GM21360 (cell line): Measurements from ENCODE around the gene RIMBP2.

Experiments
- ATAC-seq: cut with Tn5 transposase; IDR thresholded peaks from one replicate; pipeline ENCODE4 v1.9.1; 2021; ENCODE audit warnings: mild to moderate bottlenecking, moderate library complexity; ENCODE audit not compliant: unreplicated experiment

The RIMBP2 gene

DNA sequence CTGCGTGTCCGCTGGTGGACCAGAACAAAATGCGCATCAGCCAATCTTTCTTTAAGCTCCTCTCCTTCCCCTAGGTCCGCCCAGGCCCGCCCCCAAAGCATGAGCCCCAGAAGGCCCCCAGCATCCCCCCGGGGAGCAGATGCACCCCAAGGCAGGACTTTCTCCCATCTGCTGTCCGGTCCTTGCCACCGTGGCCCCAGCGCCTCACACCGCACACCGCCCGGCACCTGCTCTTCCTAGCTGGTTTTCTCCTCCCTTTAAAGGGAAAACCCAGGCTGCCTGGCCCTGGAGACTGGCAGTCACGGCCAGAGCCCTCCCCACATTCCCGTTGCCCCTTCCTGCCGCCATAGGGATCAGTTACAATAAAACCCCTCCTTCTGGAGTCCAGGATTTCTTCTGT lies 30.2 kb downstream of the RIMBP2 start:
- ATAC-seq = no peak

DNA sequence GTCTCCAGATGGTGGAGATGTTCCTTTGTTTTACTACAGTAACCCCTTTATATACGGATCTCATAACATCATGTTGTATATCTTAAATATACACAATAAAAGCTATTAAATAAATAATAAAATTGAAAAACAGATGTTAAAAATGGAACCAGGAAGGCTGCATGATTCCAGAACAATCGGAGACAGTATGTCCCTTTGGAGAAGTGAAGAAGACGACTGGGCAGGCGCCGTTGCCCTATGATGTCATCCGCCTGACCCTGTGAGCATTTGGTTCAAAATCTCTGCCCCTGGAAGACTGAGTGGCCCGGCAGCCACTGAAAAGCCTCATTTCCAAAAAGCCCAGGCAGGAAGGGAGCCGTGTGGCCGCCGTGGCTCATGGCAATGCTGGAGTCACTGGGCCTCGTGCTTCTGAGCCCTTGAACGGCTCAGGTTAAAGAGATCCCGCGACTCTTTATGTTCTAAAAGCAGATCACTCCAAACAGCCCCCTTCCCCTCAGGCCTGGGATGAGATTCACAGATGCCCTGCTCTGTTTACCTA lies 30.8 kb downstream of the RIMBP2 start:
- ATAC-seq = no peak

GRCh38 chr12:130683811-130684210 lies 32.3 kb downstream of the RIMBP2 start:
- no peak for ATAC-seq

GRCh38 chr12:130683080-130683479 lies 33.0 kb downstream of the RIMBP2 start:
- ATAC-seq = no peak

DNA sequence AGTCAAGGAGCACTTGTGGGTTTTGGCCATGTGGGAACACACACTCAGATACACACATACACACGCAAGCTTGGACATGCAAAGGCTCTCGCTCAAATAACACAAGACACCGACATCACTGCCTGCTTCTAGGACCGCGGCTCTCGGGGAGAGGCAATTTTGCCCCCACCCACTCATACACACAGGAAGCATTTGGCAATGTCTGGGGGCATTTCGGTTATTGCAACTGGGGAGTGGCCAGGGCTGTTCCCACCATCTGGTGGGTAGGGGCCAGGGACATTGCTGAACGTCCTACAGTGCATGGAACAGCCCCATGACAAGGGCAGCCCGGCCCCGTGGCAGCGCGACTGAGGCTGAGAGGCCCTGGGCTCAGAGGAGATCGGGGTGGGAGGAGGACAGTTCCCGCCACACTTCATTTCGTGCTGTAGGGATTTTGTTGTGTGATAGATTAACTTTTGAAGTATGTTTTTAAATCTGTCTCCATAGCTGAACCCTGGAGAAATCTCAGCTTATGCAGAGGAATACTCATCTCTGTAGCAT lies 35.6 kb downstream of the RIMBP2 start:
- ATAC-seq = no peak

DNA sequence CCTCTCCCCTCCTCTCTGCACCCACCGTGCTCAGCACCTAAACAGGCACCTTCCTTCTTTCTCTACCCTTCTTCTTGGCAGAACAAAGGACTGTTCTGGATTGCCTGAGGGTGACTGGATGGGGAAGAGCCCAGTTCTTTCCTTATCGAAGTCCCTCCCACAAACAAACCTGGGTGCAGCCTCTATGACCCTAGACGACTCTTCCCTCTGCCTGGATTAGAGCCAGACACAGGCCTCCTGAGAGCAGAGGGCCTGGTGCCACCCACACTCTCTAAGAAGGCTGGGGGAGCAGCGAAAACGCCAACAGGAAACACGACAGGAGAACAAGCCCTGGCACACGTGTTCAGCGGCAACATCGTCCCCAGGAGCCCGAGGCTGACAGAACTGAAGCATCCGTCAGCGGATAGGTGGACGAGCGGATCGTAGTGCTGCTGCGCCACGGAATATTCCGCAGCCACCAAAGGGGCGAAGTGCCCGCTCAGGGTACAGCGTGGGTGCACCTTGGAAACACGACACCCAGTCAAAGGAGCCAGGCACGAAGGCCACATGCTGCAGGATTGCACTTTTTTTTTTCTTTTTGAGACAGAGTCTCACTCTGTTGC lies 38.0 kb downstream of the RIMBP2 start:
- no peak for ATAC-seq

DNA sequence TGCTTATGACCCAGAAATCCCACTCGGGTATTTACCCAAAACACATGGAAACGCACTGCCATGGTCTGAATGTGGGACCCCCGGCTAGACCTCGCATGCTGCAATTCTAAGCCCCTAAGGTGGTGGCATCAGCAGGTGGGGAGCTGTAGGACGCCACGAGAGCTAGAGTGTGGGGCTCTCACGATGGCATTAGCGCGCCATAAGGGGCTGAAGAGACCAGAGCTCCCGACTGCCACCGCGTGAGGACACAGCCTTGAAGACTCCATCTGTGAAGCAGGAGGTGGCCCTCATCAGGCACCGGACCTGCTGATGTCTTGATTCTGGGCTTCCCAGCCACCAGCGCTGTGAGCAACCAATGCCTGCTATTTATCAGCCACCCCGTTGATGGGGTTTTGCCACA lies 40.3 kb downstream of the RIMBP2 start:
- no peak for ATAC-seq

GRCh38 chr12:130675121-130675520 lies 41.0 kb downstream of the RIMBP2 start:
- ATAC-seq = no peak

- ATAC-seq = no peak
These were observed 41.4 kb downstream of the RIMBP2 start for GRCh38 chr12:130674676-130675075.

DNA sequence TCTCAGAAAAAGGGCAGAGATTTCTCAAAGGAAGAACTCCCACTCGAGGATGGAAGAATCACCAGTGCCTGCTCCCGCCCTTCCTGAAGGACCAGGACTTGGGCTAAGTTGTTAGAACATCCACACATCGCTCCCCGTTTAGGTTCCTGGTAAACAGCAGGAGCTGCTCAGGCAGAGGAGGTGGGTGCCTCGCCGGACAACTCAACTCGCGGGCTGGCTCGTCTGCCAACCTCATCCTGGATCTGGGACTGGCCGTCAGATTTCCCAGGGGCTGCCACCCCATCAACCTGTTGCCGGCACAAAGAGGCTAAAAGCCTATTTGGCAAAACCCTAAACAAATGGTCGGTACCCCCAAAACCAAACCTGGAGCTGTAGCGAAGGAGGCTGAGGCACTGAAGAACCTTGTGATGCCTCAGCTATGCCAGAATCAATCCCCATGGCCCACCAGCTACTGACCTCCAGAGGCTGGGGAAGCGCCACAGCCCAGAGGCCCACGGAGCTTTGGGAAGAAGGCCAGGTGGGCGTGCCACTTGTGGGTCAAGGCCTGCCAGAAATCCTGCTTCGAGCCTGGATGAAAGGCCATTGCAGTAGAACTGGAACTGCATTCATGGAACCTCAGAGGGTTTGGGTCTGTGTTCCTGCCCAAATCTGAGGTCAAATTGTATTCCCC lies 42.9 kb downstream of the RIMBP2 start:
- no peak for ATAC-seq

DNA sequence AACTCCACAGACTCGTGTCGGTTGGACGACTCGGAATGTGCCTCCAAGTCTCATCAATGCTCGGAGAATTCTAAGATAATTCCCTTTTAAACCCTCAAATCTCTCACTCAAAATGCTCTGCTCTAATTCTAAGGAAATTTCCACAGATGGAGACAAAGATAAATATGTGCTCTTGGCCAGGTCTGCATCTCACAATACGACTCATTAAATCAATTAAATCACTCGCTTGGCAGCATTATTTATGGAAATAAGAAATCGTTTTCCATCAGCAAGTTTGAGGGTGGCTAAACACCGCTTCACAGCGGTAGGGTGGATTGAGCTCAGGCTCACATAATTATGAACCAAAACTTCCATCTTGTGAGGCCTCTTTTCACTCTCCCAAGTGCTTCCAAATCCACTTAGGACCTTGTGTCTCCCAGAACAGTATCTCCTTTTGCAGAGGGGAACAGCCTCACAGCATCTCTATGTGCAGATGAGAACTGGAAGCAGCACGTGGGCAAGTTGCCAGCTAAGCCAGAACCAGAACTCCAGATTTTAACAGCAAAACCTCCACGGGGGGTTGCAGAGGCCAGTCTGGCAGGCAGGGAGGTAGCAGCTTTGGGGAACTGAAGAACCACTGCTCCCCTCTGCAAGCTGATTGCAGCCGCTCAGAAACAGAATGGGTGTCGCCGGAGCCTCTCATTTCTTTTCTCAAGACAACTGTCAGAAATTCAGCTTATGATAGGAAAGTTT lies 43.8 kb downstream of the RIMBP2 start:
- ATAC-seq = no peak

GRCh38 chr12:130671556-130671955 lies 44.5 kb downstream of the RIMBP2 start:
- ATAC-seq = no peak

DNA sequence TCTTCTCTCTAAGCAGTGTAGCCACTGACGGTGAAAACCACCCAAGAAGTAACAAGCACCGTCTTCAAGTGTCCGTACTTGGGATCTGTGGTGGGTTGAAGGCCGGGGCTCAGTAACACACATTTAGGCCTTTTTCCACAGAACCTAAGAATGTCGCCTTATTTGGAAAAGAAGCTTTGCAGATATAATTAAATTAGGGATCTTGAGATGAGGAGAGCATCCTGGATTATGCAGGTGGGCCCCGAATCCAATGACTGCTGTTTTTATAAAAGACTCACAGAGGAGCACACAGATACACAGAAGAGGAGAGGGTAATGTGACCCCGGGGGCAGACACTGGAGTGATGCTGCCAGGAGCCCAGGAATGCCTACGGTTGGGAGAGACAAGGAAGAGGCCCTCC lies 46.3 kb downstream of the RIMBP2 start:
- no peak for ATAC-seq

DNA sequence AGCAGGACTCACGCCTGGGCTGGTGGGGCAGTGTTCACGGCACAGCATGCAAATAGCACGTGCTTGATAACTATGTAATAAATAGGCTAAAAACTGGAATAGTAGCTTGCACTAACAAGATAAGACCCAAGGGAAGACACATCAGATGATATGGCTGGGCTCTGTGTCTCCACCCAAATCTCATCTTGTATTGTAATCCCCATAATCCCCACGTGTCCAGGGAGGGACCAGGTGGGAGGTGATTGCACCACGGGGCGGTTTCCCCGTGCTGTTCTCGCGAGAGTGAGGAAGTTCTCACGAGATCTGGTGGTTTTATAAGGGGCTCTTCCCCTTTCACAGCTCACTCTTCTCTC lies 46.9 kb downstream of the RIMBP2 start:
- no peak for ATAC-seq

DNA sequence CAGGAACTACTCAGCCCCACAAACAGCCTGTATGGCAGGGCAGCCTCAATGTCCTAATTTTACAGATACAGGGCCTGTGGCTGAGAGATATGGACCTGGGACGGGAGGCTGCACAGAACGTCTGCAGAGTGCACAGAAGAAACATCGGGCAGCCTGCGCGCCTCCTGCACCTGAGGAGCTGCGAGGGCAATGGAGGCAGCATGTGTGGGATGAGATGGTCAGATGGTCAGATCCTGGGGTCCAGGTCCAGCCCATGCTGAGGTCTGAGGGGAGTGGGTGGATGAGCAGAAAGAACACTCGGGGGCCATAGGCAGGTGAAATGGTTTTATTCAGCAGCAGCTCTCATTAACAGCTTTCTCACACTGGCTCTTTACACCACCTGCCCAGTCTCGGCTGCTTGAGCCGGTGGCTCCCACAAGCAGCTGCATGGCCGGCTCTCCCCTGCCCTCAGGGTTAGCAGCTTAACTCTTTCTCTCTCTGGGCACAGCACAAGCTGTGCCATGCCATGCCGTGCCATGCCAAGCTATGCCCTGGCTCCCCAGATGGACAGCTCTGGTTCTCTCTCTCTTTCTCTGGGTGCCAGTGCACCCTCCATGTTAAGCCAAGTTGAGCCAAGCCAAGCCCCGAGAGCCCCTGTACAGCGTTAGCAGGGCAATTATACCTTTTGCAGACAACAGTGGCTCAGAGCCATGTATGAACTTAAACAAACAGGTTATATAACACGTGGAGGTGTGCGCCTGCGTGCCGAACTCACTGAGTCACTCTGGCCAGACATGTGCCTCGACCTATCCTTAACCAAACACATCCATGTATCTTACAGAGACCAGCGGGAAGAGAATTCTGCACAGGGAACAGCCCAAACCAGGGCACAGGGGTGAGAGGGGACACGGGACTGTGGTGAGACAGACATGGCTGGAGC lies 47.6 kb downstream of the RIMBP2 start:
- ATAC-seq = no peak

DNA sequence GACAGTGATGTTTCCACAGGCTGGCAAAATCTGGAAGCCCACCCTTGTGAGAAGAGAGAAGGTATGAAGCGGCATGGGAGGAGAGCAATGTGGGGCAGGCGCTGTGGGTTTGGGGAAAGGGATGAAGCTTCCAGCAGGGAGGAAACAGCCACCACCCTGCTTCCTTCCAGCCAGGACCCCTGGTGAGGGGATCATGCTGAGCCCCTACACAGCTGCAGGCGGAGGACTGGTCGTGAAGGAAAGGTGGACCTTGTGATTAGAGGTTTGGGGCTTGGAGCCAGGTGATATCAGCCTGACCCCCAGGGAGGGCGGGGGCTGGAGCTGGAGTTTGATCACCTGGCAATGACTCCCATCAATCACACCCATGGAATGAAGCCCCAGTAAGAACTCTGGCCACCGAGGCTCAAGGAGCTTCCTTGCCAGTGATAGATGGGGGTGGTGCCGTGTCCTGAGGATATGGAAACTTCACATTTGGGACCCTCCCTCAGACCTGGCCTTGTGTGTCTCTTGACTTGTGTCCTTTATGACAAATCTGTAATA lies 48.6 kb downstream of the RIMBP2 start:
- no peak for ATAC-seq

DNA sequence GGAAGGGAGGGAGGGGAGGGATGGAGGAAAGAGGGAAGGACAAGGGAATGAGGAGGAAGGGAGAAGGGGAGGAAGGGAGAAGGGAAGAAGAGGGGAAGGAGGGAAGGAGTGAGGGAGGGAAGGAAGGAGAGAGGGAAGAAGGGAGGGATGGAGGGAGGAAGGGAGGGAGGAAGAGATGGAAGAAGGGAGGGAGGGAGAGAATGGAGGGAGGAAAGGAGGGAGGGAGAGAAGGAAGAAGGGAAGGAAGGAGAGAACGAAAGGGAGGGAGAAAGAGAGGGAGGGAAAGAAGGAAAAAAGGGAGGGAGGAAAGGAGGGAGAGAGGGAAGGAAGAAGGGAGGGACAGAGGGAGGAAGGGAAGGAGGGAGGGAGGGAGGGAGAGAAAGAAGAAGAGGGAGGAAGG lies 49.5 kb downstream of the RIMBP2 start:
- no peak for ATAC-seq

- ATAC-seq = no peak
These were observed 50.3 kb downstream of the RIMBP2 start for GRCh38 chr12:130665753-130666152.

DNA sequence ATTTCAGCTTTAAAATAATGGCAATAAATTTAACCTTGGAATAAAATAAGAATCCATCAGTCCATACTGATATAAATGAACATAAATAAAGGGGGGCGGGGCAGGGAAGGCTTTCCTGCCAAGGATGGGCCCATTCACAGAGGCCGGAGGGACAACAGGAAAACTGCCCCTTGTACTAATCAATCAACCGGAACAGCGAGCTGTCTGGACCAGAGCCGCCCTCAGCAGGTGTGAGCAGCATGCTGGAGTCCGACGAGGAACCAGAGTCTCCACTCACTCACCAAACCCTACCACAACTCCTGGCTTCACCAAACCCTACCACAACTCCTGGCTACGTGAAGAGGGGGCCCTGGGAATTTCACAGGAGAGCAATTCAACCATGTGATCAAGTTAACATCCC lies 51.3 kb downstream of the RIMBP2 start:
- ATAC-seq = no peak

- no peak for ATAC-seq
These were observed 51.8 kb downstream of the RIMBP2 start for GRCh38 chr12:130664252-130664651.

DNA sequence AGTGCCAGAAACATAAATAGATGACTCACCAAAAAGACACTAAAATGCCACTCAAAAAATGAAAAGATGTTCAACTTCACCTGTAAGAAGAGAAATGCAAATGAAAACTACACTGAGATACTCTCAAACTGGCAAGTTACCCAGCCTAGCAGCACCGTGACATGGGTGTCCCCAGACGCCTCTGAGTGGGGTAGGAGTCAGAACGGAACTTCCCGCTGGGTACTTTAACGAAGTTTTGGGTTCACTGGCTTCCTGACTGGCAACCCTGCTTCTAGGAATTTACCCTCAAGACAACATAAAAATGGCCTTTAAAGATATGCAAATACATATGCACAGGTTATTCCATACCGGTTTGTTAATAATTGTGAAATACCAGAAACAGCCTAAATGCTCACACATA lies 52.6 kb downstream of the RIMBP2 start:
- no peak for ATAC-seq
